Spleen (tissue), 7 donors: ENCODE measurements around the gene VAV2.

Experiments used
- POLR2A ChIP-seq, 3 donors: fragments of 450-650 bp; IDR thresholded peaks; one replicate each; pipeline ENCODE4 v1.5.1; 2017; ENCODE audit warnings: antibody characterized with exemption in 3 of 3, mild to moderate bottlenecking in 1 of 3
- POLR2AphosphoS5 ChIP-seq, 3 donors: sonication (generic); formaldehyde crosslinking; IDR thresholded peaks; one replicate each; pipeline ENCODE4 v1.5.1; 2017; ENCODE audit warnings: antibody characterized with exemption in 3 of 3
- TF ChIP-seq, protein P1 (sequence below), 11 experiments: fragments of 200-600 bp in 7 of 11; fragments of 450-650 bp in 4 of 11; sonication (generic) in 4 of 11; IDR thresholded peaks in 8 of 11; conservative IDR thresholded peaks in 3 of 11; 1 replicate in 7 of 11; 2 replicates in 4 of 11; pipeline versions ENCODE4 v1.4.0 to v1.8.0; 2016 to 2021; ENCODE audit warnings: antibody characterized with exemption in 11 of 11, inconsistent platforms in 4 of 11, mild to moderate bottlenecking in 1 of 11
- donor health status: DM: no; HTN: no; CAD: no; lungs with moderate emphysema.
- donor health status: DM: no; HTN: no; CAD: no.
- donor health status: DM: no; HTN: no; CAD: no.

GRCh38 chr9:134039386-134040175, 47.5 kb upstream of the VAV2 start:
- TF ChIP-seq POLR2AphosphoS5 (IDR thresholded peaks at IDR 0.05) (peak in 1 of 3 donors; percentile 14), POLR2A (IDR thresholded peaks at IDR 0.05) (no peak)
- TF ChIP-seq, protein P1, sequence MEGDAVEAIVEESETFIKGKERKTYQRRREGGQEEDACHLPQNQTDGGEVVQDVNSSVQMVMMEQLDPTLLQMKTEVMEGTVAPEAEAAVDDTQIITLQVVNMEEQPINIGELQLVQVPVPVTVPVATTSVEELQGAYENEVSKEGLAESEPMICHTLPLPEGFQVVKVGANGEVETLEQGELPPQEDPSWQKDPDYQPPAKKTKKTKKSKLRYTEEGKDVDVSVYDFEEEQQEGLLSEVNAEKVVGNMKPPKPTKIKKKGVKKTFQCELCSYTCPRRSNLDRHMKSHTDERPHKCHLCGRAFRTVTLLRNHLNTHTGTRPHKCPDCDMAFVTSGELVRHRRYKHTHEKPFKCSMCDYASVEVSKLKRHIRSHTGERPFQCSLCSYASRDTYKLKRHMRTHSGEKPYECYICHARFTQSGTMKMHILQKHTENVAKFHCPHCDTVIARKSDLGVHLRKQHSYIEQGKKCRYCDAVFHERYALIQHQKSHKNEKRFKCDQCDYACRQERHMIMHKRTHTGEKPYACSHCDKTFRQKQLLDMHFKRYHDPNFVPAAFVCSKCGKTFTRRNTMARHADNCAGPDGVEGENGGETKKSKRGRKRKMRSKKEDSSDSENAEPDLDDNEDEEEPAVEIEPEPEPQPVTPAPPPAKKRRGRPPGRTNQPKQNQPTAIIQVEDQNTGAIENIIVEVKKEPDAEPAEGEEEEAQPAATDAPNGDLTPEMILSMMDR (IDR thresholded peaks at IDR 0.05 in 8 of 11, conservative IDR thresholded peaks at IDR 0.05 in 3 of 11) = no peak
